Mesenchymal stem cell (in vitro differentiated cells and primary cell): ENCODE results near the gene UBE2J1.

Experiments used
- DNase-seq: peaks from one replicate; pipeline ENCODE4 v3.0.0-alpha.2; 2013
- H2AFZ ChIP-seq: one replicate; pipeline ENCODE4 v1.6.1; 2013; ENCODE audit warnings: low read depth, mild to moderate bottlenecking, control low read depth, inconsistent platforms, low read length, moderate library complexity
- H2AK5ac ChIP-seq: 2 replicates; pipeline ENCODE4 v1.6.1; 2013; ENCODE audit warnings: low read length, moderate library complexity, mild to moderate bottlenecking, inconsistent platforms; ENCODE audit not compliant: severe bottlenecking
- H2BK120ac ChIP-seq: one replicate; pipeline ENCODE4 v1.6.1; 2013; ENCODE audit warnings: low read depth, mild to moderate bottlenecking, inconsistent platforms, low read length, moderate library complexity
- H2BK12ac ChIP-seq, 2 experiments: one replicate each; pipeline ENCODE4 v1.6.1; 2013; ENCODE audit warnings: inconsistent platforms in 2 of 2, low read length in 2 of 2, mild to moderate bottlenecking in 2 of 2, moderate library complexity in 2 of 2, control low read depth in 1 of 2
- H2BK15ac ChIP-seq: one replicate; pipeline ENCODE4 v1.6.1; 2013; ENCODE audit warnings: mild to moderate bottlenecking, low read depth, inconsistent platforms; ENCODE audit not compliant: poor library complexity, severe bottlenecking
- H2BK5ac ChIP-seq: 2 replicates; pipeline ENCODE4 v1.6.1; 2013; ENCODE audit warnings: low read depth, mild to moderate bottlenecking, low read length, control low read depth, inconsistent platforms; ENCODE audit not compliant: poor library complexity, severe bottlenecking
- H3K14ac ChIP-seq, 2 experiments: one replicate each; pipeline ENCODE4 v1.6.1; 2013; ENCODE audit warnings: inconsistent platforms in 2 of 2, low read length in 2 of 2, control low read depth in 1 of 2, mild to moderate bottlenecking in 1 of 2, moderate library complexity in 1 of 2
- H3K18ac ChIP-seq, 2 experiments: one replicate each; pipeline ENCODE4 v1.6.1; 2013; ENCODE audit warnings: inconsistent platforms in 2 of 2, low read length in 2 of 2, control low read depth in 1 of 2, low read depth in 1 of 2, mild to moderate bottlenecking in 1 of 2
- H3K23ac ChIP-seq, 2 experiments: one replicate each; pipeline ENCODE4 v1.6.1; 2013; ENCODE audit warnings: inconsistent platforms in 2 of 2, low read length in 2 of 2, mild to moderate bottlenecking in 2 of 2, moderate library complexity in 2 of 2, control low read depth in 1 of 2
- H3K27ac ChIP-seq: 2 replicates; pipeline ENCODE4 v1.5.1; 2013; ENCODE audit warnings: mild to moderate bottlenecking, moderate library complexity, low read length, control low read depth, inconsistent platforms; ENCODE audit not compliant: poor library complexity, severe bottlenecking
- H3K27me3 ChIP-seq, 2 experiments: 2 replicates each; pipeline versions ENCODE4 v1.6.1 to v1.7.0; 2013; ENCODE audit warnings: low read length in 2 of 2, mild to moderate bottlenecking in 2 of 2, moderate library complexity in 2 of 2, control low read depth in 1 of 2, inconsistent platforms in 1 of 2; ENCODE audit not compliant: control insufficient read depth in 1 of 2, insufficient read depth in 1 of 2
- H3K36me3 ChIP-seq, 2 experiments: 2 replicates each; pipeline versions ENCODE4 v1.6.1 to v1.7.0; 2013; ENCODE audit warnings: low read length in 2 of 2, control low read depth in 1 of 2, inconsistent platforms in 1 of 2, low read depth in 1 of 2, mild to moderate bottlenecking in 1 of 2; ENCODE audit not compliant: insufficient read depth in 2 of 2, control insufficient read depth in 1 of 2
- H3K4ac ChIP-seq, 2 experiments: one replicate each; pipeline ENCODE4 v1.6.1; 2013; ENCODE audit warnings: inconsistent platforms in 2 of 2, low read length in 2 of 2, mild to moderate bottlenecking in 2 of 2, moderate library complexity in 2 of 2, control low read depth in 1 of 2, low read depth in 1 of 2
- H3K4me1 ChIP-seq: 2 replicates; pipeline ENCODE4 v1.6.1; 2013; ENCODE audit warnings: low read depth, low read length, control low read depth; ENCODE audit not compliant: control insufficient read depth, insufficient read depth
- H3K4me2 ChIP-seq: 2 replicates; pipeline ENCODE4 v1.6.1; 2013; ENCODE audit warnings: low read length, mild to moderate bottlenecking, inconsistent platforms; ENCODE audit not compliant: poor library complexity, severe bottlenecking
- H3K4me3 ChIP-seq, 2 experiments: 2 replicates each; pipeline versions ENCODE4 v1.5.1 to v1.7.0; 2013; ENCODE audit warnings: low read length in 2 of 2, mild to moderate bottlenecking in 2 of 2, control low read depth in 1 of 2, low read depth in 1 of 2; ENCODE audit not compliant: insufficient read depth in 1 of 2
- H3K79me1 ChIP-seq: replicated peaks from 2 replicates; pipeline ENCODE4 v1.6.1; 2013; ENCODE audit warnings: mild to moderate bottlenecking, control low read depth, low read length, inconsistent platforms; ENCODE audit not compliant: poor library complexity, severe bottlenecking
- H3K9ac ChIP-seq: 2 replicates; pipeline ENCODE4 v1.7.0; 2013; ENCODE audit warnings: mild to moderate bottlenecking, low read length, moderate library complexity
- H3K9me3 ChIP-seq: 2 replicates; pipeline ENCODE4 v1.7.0; 2013; ENCODE audit warnings: mild to moderate bottlenecking, low read length; ENCODE audit not compliant: control insufficient read depth
- H4K8ac ChIP-seq: one replicate; pipeline ENCODE4 v1.6.1; 2013; ENCODE audit warnings: inconsistent platforms, mild to moderate bottlenecking, low read length, moderate library complexity
- H4K91ac ChIP-seq: one replicate; pipeline ENCODE4 v1.6.1; 2013; ENCODE audit warnings: mild to moderate bottlenecking, low read length, inconsistent platforms
- WGBS: methylation state at CpG from one replicate; pipeline ENCODE4 v1.1.7; 2013; ENCODE audit warnings: mixed read lengths; 5-methylcytosine and 5-hydroxymethylcytosine counted together

Gene UBE2J1

DNA sequence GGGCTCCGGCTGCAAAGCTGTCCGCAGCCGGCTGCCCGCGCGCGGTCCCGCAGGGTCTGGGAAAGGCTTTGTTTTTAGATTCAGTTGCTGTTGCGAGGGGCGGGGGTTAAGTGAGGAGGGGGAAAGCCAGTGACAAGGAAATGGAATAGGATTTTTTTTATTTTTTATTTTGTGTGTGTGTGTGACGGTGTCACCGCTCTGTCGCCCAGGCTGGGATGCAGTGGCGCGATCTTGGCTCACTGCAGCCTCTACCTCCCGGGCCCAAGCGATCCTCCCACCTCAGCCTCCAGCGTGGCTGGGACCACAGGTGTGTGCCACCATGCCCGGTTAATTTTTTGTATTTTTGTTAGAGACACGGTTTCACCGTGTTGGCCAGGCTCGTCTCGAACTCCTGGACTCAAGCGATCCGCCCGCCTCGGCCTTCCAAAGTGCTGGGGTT lies 615 bp upstream of the UBE2J1 start:
- Histone ChIP-seq H3K4ac (peak overlapping the region; percentile 35 to 98), H3K9me3 (no peaks in the 10 kb centered on the region), H3K14ac (no peak overlapping the region), H4K91ac (peak overlapping the region; percentile 89), H2BK12ac (peak overlapping the region in 1 of 2 experiments; percentile 84), H3K36me3 (peaks cover 0 to 2% of the 10 kb centered on the region in 2 experiments), H3K4me2 (peak overlapping the region; percentile 82), H3K4me3 (peak overlapping the region; percentile 85 to 94), H2AFZ (peak overlapping the region; percentile 63), H4K8ac (peak overlapping the region; percentile 95), H3K27ac (no peak overlapping the region), H3K4me1 (peaks cover 10% of the 10 kb centered on the region), H3K27me3 (no peaks in the 10 kb centered on the region), H2AK5ac (no peak overlapping the region), H3K18ac (peak overlapping the region; percentile 58 to 87), H3K9ac (peak overlapping the region; percentile 96), H3K23ac (peak overlapping the region in 1 of 2 experiments; percentile 35), H2BK15ac (peak overlapping the region; percentile 94), H2BK120ac (peak overlapping the region; percentile 97), H3K79me1 (peaks cover 2% of the 10 kb centered on the region), H2BK5ac (peak overlapping the region; percentile 70)
- WGBS = 51% methylated on average over 27 of the region's 27 CpGs
- DNase-seq = no peak

DNA sequence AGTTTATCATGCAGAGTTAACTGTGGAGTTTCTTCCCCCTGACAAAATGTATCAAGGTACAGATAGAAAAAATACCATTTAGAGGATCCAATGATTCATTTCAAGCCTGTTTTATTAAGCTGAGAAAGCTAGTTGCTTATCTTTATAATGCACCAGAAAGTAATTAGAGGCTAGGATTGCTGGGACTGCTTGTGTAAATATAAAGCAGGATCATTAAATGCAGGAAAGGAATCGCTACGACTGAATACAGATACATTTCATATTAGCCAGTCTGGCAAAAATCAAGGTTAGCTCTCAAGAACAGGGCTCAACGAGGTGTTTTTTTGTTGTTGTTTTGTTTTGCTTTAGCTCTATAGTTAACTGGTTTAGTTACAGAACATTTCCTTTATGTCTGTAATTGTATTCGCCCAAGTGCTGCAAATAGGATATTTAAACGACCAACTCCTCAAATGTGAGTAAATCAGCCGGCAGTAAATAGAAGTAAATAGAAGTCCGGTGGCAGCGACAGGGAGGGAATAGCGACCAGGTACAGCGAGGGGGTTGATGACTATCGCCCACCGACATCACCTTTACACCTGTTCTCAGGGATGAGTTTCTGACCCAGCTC lies 748 bp downstream of the UBE2J1 start:
- H2AK5ac ChIP-seq = no peak overlapping the region
- H3K79me1 ChIP-seq = peaks cover 2% of the 10 kb centered on the region
- peak overlapping the region; percentile 97 for H4K91ac ChIP-seq
- peaks cover 13% of the 10 kb centered on the region for H3K4me1 ChIP-seq
- peak overlapping the region; percentile 44 to 83 for H3K23ac ChIP-seq
- no peak overlapping the region for H2BK15ac ChIP-seq
- peak overlapping the region; percentile 97 for H4K8ac ChIP-seq
- H3K36me3 ChIP-seq = peaks cover 0 to 2% of the 10 kb centered on the region in 2 experiments
- 10% methylated on average over 3 of the region's 12 CpGs for WGBS
- H3K27me3 ChIP-seq = no peaks in the 10 kb centered on the region
- H3K4ac ChIP-seq = peak overlapping the region; percentile 97 to 99
- peak overlapping the region; percentile 85 to 94 for H3K4me3 ChIP-seq
- H3K14ac ChIP-seq = peak overlapping the region in 1 of 2 experiments; percentile 90
- H2BK5ac ChIP-seq = no peak overlapping the region
- DNase-seq = peak; percentile 31
- peak overlapping the region; percentile 54 to 82 for H2BK12ac ChIP-seq
- no peaks in the 10 kb centered on the region for H3K9me3 ChIP-seq
- peak overlapping the region; percentile 82 for H2AFZ ChIP-seq
- H3K18ac ChIP-seq = peak overlapping the region; percentile 97 to 99
- H3K9ac ChIP-seq = peak overlapping the region; percentile 96
- peak overlapping the region; percentile 82 for H3K4me2 ChIP-seq
- H2BK120ac ChIP-seq = no peak overlapping the region
- peak overlapping the region; percentile 28 for H3K27ac ChIP-seq

DNA sequence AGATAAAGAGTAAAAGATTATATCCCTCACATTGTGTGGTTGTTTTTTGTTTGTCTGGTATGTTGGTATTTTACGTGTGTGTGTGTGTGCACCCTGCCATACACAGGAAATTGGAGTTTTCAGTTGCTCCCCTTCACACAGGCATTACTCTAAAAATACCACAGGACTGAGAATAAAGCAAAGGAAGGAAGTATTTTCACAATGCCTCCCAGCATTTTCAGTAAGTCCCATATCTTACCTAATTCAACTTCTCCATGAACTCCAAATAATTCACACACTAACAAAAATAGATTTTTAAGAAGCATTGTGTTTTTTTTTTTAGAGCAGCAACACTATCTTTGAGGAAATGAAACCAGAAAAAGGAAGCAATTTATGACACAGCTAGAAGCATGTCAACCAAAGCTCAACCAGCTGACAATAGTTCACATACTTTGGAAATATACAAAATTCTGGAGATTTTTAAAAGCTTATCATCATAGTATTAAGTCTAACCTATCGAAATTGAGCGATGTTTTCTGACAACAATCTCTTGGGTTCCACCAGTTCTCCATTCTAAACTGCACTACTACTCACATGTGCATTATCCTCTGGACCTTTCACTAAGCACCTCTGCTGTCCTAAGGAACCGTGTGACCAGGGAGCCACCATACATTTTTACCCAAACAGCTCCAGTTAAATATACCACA lies 2.1 kb downstream of the UBE2J1 start:
- H3K27ac ChIP-seq = no peak overlapping the region
- H3K23ac ChIP-seq = no peak overlapping the region
- no peaks in the 10 kb centered on the region for H3K27me3 ChIP-seq
- H3K18ac ChIP-seq = no peak overlapping the region
- peaks cover 5% of the 10 kb centered on the region for H3K79me1 ChIP-seq
- peaks cover 0 to 2% of the 10 kb centered on the region in 2 experiments for H3K36me3 ChIP-seq
- no peak overlapping the region for H2AK5ac ChIP-seq
- H2BK15ac ChIP-seq = no peak overlapping the region
- H3K4me1 ChIP-seq = peaks cover 18% of the 10 kb centered on the region
- H3K4me2 ChIP-seq = peak overlapping the region; percentile 18
- H2BK12ac ChIP-seq = no peak overlapping the region
- H4K8ac ChIP-seq = no peak overlapping the region
- H2BK5ac ChIP-seq = no peak overlapping the region
- no peak overlapping the region for H4K91ac ChIP-seq
- H3K4ac ChIP-seq = no peak overlapping the region
- peak overlapping the region; percentile 51 for H3K9ac ChIP-seq
- H2BK120ac ChIP-seq = no peak overlapping the region
- no peaks in the 10 kb centered on the region for H3K9me3 ChIP-seq
- peak; percentile 37 for DNase-seq
- H2AFZ ChIP-seq = no peak overlapping the region
- H3K4me3 ChIP-seq = peak overlapping the region in 1 of 2 experiments; percentile 94
- WGBS = 69% methylated on average over 3 of the region's 4 CpGs
- H3K14ac ChIP-seq = no peak overlapping the region

DNA sequence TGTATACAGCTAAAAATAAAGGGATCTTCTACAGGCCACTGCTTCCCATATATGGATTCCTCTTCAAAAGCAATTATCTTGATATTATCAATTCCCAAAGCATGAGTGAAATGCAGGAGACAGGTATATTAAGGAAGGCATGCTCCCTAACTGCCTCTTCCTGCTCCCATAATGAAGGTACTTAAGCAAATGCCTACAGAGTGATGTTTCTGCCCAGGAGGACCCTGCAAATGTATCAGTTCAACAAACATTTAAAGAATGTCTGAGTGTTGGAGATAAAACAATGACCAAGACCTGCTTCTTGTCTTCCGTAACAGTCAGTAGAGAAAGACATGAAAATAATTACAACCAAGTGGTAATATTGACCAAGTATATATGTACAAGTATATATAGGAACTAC lies 4.2 kb downstream of the UBE2J1 start:
- no peak overlapping the region for H3K27ac ChIP-seq
- no peak overlapping the region for H2BK15ac ChIP-seq
- H4K8ac ChIP-seq = no peak overlapping the region
- H3K18ac ChIP-seq = no peak overlapping the region
- no peak overlapping the region for H3K4me2 ChIP-seq
- H3K4me3 ChIP-seq = no peak overlapping the region
- no CpG with 5 or more reads among the region's 1 CpG for WGBS
- peaks cover 18% of the 10 kb centered on the region for H3K4me1 ChIP-seq
- H3K14ac ChIP-seq = no peak overlapping the region
- H3K9ac ChIP-seq = no peak overlapping the region
- H3K27me3 ChIP-seq = no peaks in the 10 kb centered on the region
- no peak overlapping the region for H4K91ac ChIP-seq
- H2AK5ac ChIP-seq = no peak overlapping the region
- DNase-seq = no peak
- no peak overlapping the region for H3K4ac ChIP-seq
- peaks cover 13% of the 10 kb centered on the region for H3K79me1 ChIP-seq
- no peak overlapping the region for H2BK5ac ChIP-seq
- no peaks in the 10 kb centered on the region for H3K9me3 ChIP-seq
- H2BK120ac ChIP-seq = no peak overlapping the region
- no peak overlapping the region for H3K23ac ChIP-seq
- H2AFZ ChIP-seq = no peak overlapping the region
- peaks cover 0 to 2% of the 10 kb centered on the region in 2 experiments for H3K36me3 ChIP-seq
- H2BK12ac ChIP-seq = no peak overlapping the region
